HS-5 (cell line): ENCODE results near the gene TTC9.
"Not testable (repeated sequence)": the region's sequence is repeated elsewhere in the genome, so short reads cannot be mapped to it uniquely, and the experiment has no call there.

ENCODE experiments used
- DNase-seq: peaks from one replicate; pipeline ENCODE4 v3.0.0-alpha.2; 2012; ENCODE audit warnings: low read depth

TTC9 gene

GRCh38 chr14:70680748-70681147 lies 39.0 kb downstream of the TTC9 start:
- no peak for DNase-seq

- DNase-seq = no peak
These were observed 42.3 kb downstream of the TTC9 start for GRCh38 chr14:70683983-70684382.

GRCh38 chr14:70685474-70686197 lies 43.9 kb downstream of the TTC9 start:
- DNase-seq = no peak

- no peak for DNase-seq
These were observed 50.5 kb downstream of the TTC9 start for GRCh38 chr14:70692210-70692609.

- DNase-seq = no peak
These were observed 54.3 kb downstream of the TTC9 start for GRCh38 chr14:70696026-70696425.

- no peak for DNase-seq
These were observed 56.0 kb downstream of the TTC9 start for GRCh38 chr14:70697701-70698100.

GRCh38 chr14:70698288-70698687 lies 56.6 kb downstream of the TTC9 start:
- no peak for DNase-seq

GRCh38 chr14:70699646-70700045 lies 57.9 kb downstream of the TTC9 start:
- no peak for DNase-seq

GRCh38 chr14:70700955-70701585 lies 59.4 kb downstream of the TTC9 start:
- no peak for DNase-seq

- DNase-seq = no peak
These were observed 59.9 kb downstream of the TTC9 start for GRCh38 chr14:70701610-70702009.

- no peak for DNase-seq
These were observed 60.4 kb downstream of the TTC9 start for GRCh38 chr14:70702161-70702560.

- DNase-seq = not testable (repeated sequence)
These were observed 62.0 kb downstream of the TTC9 start for GRCh38 chr14:70703621-70704168.

- DNase-seq = no peak
These were observed 63.2 kb downstream of the TTC9 start for GRCh38 chr14:70704960-70705359.

- DNase-seq = no peak
These were observed 64.5 kb downstream of the TTC9 start for GRCh38 chr14:70706177-70706576.

- no peak for DNase-seq
These were observed 65.7 kb downstream of the TTC9 start for GRCh38 chr14:70707138-70708038.

GRCh38 chr14:70708717-70709570 lies 67.2 kb downstream of the TTC9 start:
- no peak for DNase-seq

- no peak for DNase-seq
These were observed 68.1 kb downstream of the TTC9 start for GRCh38 chr14:70709726-70710382.

- no peak for DNase-seq
These were observed 69.7 kb downstream of the TTC9 start for GRCh38 chr14:70711451-70711850.

- no peak for DNase-seq
These were observed 71.4 kb downstream of the TTC9 start for GRCh38 chr14:70713096-70713495.

GRCh38 chr14:70713511-70713916 lies 71.8 kb downstream of the TTC9 start:
- no peak for DNase-seq

- DNase-seq = no peak
These were observed 72.4 kb downstream of the TTC9 start for GRCh38 chr14:70714055-70714550.
